CD4-positive, alpha-beta T cell (primary cell): ENCODE results near the gene SGSM2. TPM values are rescaled to one million over a fixed set of nuclear protein-coding genes. Genes with fewer than 3 reads are reported as not detected.
A peak's percentile ranks its signal among the peaks of the same experiment; 100 is the strongest.

Source experiments
- ATAC-seq: fragments of 200-7000 bp; cut with Tn5 transposase; one replicate; pipeline ENCODE4 v1.10.0; 2022; ENCODE audit warnings: mild to moderate bottlenecking; ENCODE audit not compliant: poor library complexity
- CTCF ChIA-PET: fragments of 350-600 bp; sonication (Branson Sonifier 250); formaldehyde crosslinking; loops from one replicate; lab custom pipeline; 2021; ENCODE audit warnings: antibody characterized with exemption, inconsistent platforms; lab: Charles Lee
- POLR2A ChIA-PET: fragments of 350-600 bp; sonication (Branson Sonifier 250); formaldehyde crosslinking; loops from one replicate; lab custom pipeline; 2021; ENCODE audit warnings: antibody characterized with exemption, inconsistent platforms; lab: Charles Lee
- DNase-seq, 14 experiments: peaks; one replicate each; pipeline ENCODE4 v3.0.0-alpha.2; 2013 to 2020; ENCODE audit warnings: mixed read lengths in 2 of 14
- H3K27ac ChIP-seq, 2 donors: one replicate each; pipeline versions ENCODE4 v1.5.1 to v1.7.0; 2013; ENCODE audit warnings: low read length in 2 of 2, low read depth in 1 of 2, mild to moderate bottlenecking in 1 of 2
- H3K27me3 ChIP-seq, 2 experiments: 1 replicate in 1 of 2; 2 replicates in 1 of 2; pipeline versions ENCODE4 v1.6.1 to v1.7.0; 2013; ENCODE audit warnings: low read length in 2 of 2, control low read depth in 1 of 2, mild to moderate bottlenecking in 1 of 2, moderate library complexity in 1 of 2; ENCODE audit not compliant: insufficient read depth in 2 of 2, control insufficient read depth in 1 of 2
- H3K36me3 ChIP-seq: one replicate; pipeline ENCODE4 v1.6.1; 2013; ENCODE audit warnings: low read length, control low read depth; ENCODE audit not compliant: insufficient read depth
- H3K4me1 ChIP-seq: one replicate; pipeline ENCODE4 v1.6.1; 2013; ENCODE audit warnings: low read length, control low read depth; ENCODE audit not compliant: insufficient read depth
- H3K4me3 ChIP-seq: one replicate; pipeline ENCODE4 v1.5.1; 2013; ENCODE audit warnings: mild to moderate bottlenecking, low read length, moderate library complexity
- H3K9me3 ChIP-seq, 2 experiments: 1 replicate in 1 of 2; 2 replicates in 1 of 2; pipeline versions ENCODE4 v1.6.1 to v1.7.0; 2013; ENCODE audit warnings: low read length in 2 of 2, mild to moderate bottlenecking in 2 of 2, control low read depth in 1 of 2, moderate library complexity in 1 of 2; ENCODE audit not compliant: control insufficient read depth in 1 of 2, insufficient read depth in 1 of 2
- H3K27ac Mint-ChIP-seq: one replicate; pipeline ENCODE4 v1.8.0; 2020; ENCODE audit warnings: mixed read lengths
- H3K27me3 Mint-ChIP-seq: one replicate; pipeline ENCODE4 v1.8.0; 2021; ENCODE audit warnings: mixed read lengths
- H3K36me3 Mint-ChIP-seq: one replicate; pipeline ENCODE4 v1.8.0; 2021; ENCODE audit warnings: low read depth, mixed read lengths
- H3K4me1 Mint-ChIP-seq: one replicate; pipeline ENCODE4 v1.8.0; 2021; ENCODE audit warnings: low read depth, mixed read lengths
- H3K4me3 Mint-ChIP-seq: one replicate; pipeline ENCODE4 v1.8.0; 2020; ENCODE audit warnings: mild to moderate bottlenecking, mixed read lengths
- H3K9me3 Mint-ChIP-seq: one replicate; pipeline ENCODE4 v1.8.0; 2020; ENCODE audit warnings: mixed read lengths
- intact Hi-C, 2 experiments: fragments of 100-400 bp; cut with DNase I in 1 of 2; cut with micrococcal nuclease in 1 of 2; formaldehyde crosslinking; loops; one replicate each; pipeline versions ENCODE4 v1.15.1 to v1.9.0; 2023 to 2025; cut with DNase I, micrococcal nuclease
- total RNA-seq, 174 experiments: library from RNA in 2 of 174; stranded (reverse) in 2 of 174; gene quantifications; one replicate each; pipeline ENCODE4 v1.2.3 and lab custom pipeline; 2021 to 2026
- TF ChIP-seq, protein P1 (sequence below): fragments of 200-600 bp; IDR thresholded peaks from one replicate; pipeline ENCODE4 v1.8.0; 2022; ENCODE audit warnings: antibody characterized with exemption, mild to moderate bottlenecking

The SGSM2 gene
- total RNA-seq, 2 experiments from 2014 or later, result 147 to 154 TPM

DNA sequence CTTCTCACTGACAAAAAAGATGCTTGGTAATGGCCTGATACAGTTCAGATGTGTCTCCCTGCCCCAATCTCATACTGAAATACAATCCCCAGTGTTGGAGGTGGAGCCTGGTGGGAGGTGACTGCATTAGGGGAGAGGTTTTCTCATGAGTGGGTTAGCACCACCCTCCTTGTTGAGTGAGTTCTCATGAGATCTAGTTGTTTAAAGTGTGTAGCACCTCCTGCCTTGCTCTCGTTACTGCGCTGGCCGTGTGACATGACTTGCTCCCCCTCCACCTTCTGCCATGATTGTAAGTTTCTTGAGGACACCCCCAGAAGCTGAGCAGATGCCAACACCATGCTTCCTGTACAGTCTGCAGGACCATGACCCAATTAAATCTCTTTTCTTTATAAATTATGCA is 6.0 kb upstream of the SGSM2 start:
- Mint-ChIP-seq H3K9me3 (no peaks in the 10 kb centered on the region), H3K27ac (no peak overlapping the region), H3K27me3 (no peaks in the 10 kb centered on the region), H3K4me3 (no peak overlapping the region), H3K4me1 (peaks cover 15% of the 10 kb centered on the region), H3K36me3 (peaks cover 13% of the 10 kb centered on the region)
- H3K27me3 ChIP-seq, result no peaks in the 10 kb centered on the region
- TF ChIP-seq, protein P1, sequence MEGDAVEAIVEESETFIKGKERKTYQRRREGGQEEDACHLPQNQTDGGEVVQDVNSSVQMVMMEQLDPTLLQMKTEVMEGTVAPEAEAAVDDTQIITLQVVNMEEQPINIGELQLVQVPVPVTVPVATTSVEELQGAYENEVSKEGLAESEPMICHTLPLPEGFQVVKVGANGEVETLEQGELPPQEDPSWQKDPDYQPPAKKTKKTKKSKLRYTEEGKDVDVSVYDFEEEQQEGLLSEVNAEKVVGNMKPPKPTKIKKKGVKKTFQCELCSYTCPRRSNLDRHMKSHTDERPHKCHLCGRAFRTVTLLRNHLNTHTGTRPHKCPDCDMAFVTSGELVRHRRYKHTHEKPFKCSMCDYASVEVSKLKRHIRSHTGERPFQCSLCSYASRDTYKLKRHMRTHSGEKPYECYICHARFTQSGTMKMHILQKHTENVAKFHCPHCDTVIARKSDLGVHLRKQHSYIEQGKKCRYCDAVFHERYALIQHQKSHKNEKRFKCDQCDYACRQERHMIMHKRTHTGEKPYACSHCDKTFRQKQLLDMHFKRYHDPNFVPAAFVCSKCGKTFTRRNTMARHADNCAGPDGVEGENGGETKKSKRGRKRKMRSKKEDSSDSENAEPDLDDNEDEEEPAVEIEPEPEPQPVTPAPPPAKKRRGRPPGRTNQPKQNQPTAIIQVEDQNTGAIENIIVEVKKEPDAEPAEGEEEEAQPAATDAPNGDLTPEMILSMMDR, result no peak
- no peak overlapping the region for H3K27ac ChIP-seq
- peaks cover 79% of the 10 kb centered on the region for H3K36me3 ChIP-seq
- no peak overlapping the region for H3K4me3 ChIP-seq
- no peaks in the 10 kb centered on the region for H3K9me3 ChIP-seq
- DNase-seq (no peak), ATAC-seq (no peak)
- intact Hi-C loops, result no loop called here
- ChIA-PET CTCF (no interaction called here), POLR2A (interaction anchor here (1.0 to 1.3 kb wide), 2 partner anchors 22 to 70 kb away, joined by 4 to 5 read pairs; no protein-coding TSS in a partner anchor)
- H3K4me1 ChIP-seq, result peaks cover 16% of the 10 kb centered on the region

DNA sequence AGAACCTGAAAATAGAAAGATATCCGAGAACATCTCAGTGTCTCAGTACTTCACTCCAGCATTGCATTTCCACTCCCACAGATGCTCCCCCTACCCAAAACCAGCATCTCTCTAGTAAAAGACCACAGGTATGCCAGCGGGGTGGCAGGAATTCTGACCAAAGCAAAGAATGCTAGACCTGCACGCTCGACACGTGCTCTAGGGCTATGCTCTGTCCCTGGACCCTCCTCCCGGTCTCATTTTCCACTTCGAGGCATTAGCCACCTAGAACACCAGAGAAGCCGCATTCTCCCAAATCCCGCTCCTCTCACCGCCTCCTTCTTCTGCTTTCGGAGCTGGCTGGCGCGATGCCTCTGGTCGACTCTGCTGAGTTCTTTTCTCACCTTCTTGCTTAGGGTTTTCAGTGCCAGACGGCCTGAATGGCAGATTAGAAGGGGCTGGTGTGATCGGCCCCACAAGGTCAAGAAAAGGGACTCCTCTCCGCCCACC is 1.5 kb upstream of the SGSM2 start:
- H3K9me3 Mint-ChIP-seq, result no peaks in the 10 kb centered on the region
- H3K4me1 Mint-ChIP-seq, result peaks cover 30% of the 10 kb centered on the region
- no peaks in the 10 kb centered on the region for H3K27me3 ChIP-seq
- CTCF ChIA-PET, result interaction anchor here (1.3 to 2.9 kb wide), 6 partner anchors 18 to 281 kb away, joined by 5 to 18 read pairs (median 8); partner anchors contain the start of gene HIC1
- H3K4me1 ChIP-seq, result peaks cover 30% of the 10 kb centered on the region
- H3K36me3 ChIP-seq, result peaks cover 43% of the 10 kb centered on the region
- no peak overlapping the region for H3K4me3 Mint-ChIP-seq
- no peaks in the 10 kb centered on the region for H3K9me3 ChIP-seq
- H3K27me3 Mint-ChIP-seq, result no peaks in the 10 kb centered on the region
- no peak for DNase-seq
- peak overlapping the region; percentile 70 to 78 for H3K27ac ChIP-seq
- no peak for ATAC-seq
- intact Hi-C loops, result loop anchor here (1.0 to 5.0 kb wide), 5 partner anchors 18 to 283 kb away; partner anchors contain the start of genes MNT (in 2 of the 2) and METTL16 (in 1 of the 2)
- H3K4me3 ChIP-seq, result peak overlapping the region; percentile 91
- peak overlapping the region; percentile 94 for H3K27ac Mint-ChIP-seq
- TF ChIP-seq, protein P1, result no peak
- H3K36me3 Mint-ChIP-seq, result peaks cover 5% of the 10 kb centered on the region
- POLR2A ChIA-PET, result interaction anchor here (0.6 to 4.4 kb wide), 24 partner anchors 8 to 1807 kb away, joined by 3 to 66 read pairs (median 4); partner anchors contain the start of genes CYB5D2, HIC1, MNT and OVCA2

DNA sequence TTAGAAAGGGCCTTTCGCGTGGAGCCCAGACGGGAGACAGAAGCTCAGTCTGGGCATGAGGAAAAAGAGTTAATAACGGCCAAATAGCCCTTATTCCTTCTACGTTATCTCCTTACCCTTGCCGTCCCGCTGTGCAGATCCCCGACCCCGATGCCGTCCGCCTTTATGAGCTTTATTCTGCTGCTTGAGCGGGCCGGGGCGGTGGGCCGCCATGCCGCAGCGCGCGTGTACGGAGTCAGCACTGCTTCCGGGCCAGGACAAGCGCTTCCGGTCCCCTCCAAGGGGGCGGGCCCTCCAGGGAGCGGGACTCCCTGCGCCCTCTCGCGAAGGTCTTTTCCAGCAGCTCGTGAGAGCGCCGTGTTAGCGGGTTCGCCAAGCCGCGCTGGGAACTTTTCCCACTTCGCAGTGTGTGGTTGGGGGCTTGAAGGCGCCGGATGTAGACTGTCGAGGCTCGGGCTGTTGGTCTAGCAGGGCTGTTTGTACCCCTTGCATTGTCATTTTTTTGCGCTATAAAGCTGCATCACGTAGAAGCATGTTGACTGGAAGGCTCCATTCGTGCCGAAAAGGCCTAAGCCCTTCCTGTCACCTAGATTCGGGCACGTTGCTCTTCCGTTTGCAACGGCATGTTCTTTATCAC is 968 bp upstream of the SGSM2 start, which contains the start of gene TSR1:
TSS of gene TSR1 (minus strand) at position 243 of the 637 bp plus-strand sequence. CDS start at position 213, 30 bp downstream.
- H3K4me3 ChIP-seq, result peak within 1 kb of the TSS; percentile 91
- ATAC-seq (peak; percentile 83), DNase-seq (peak; percentile 79 to 94 (median 86))
- intact Hi-C loops, result loop anchor here (1.0 to 5.0 kb wide), 4 partner anchors 17 to 284 kb away; partner anchors contain the start of genes MNT (in 2 of the 2) and METTL16 (in 1 of the 2)
- TF ChIP-seq, protein P1, result peak; percentile 30
- peaks cover 39% of the 10 kb centered on the region for H3K36me3 ChIP-seq
- peaks cover 30% of the 10 kb centered on the region for H3K4me1 ChIP-seq
- H3K9me3 ChIP-seq, result no peaks in the 10 kb centered on the region
- peak within 1 kb of the TSS; percentile 70 to 78 for H3K27ac ChIP-seq
- Mint-ChIP-seq H3K4me1 (peaks cover 30% of the 10 kb centered on the region), H3K36me3 (peaks cover 5% of the 10 kb centered on the region), H3K27ac (peak within 1 kb of the TSS; percentile 94), H3K4me3 (no peak within 1 kb of the TSS), H3K27me3 (no peaks in the 10 kb centered on the region), H3K9me3 (no peaks in the 10 kb centered on the region)
- ChIA-PET POLR2A (interaction anchor here (0.6 to 4.4 kb wide), 27 partner anchors 9 to 1807 kb away, joined by 3 to 66 read pairs (median 4); partner anchors contain the start of genes CYB5D2, HIC1, METTL16 and MNT), CTCF (interaction anchor here (1.3 to 2.9 kb wide), 7 partner anchors 17 to 282 kb away, joined by 4 to 18 read pairs (median 7); partner anchors contain the start of gene HIC1)
- H3K27me3 ChIP-seq, result no peaks in the 10 kb centered on the region
